WTC11 (cell line): ENCODE data around the gene SAMD1. TPM values are rescaled to one million over a fixed set of nuclear protein-coding genes. Genes with fewer than 3 reads are reported as not detected.

Experiments
- ATAC-seq: fragments of 200-7000 bp; cut with Tn5 transposase; 2 replicates; pipeline ENCODE4 v1.10.0; 2021; ENCODE audit warnings: mild to moderate bottlenecking, moderate library complexity
- CTCF ChIA-PET: fragments of 300-600 bp; sonication (Branson Sonifier 250); formaldehyde crosslinking; loops from one replicate; lab custom pipeline; 2021; ENCODE audit warnings: antibody characterized with exemption; lab: Charles Lee
- POLR2A ChIA-PET: fragments of 350-600 bp; sonication (Branson Sonifier 250); formaldehyde crosslinking; loops from one replicate; lab custom pipeline; 2021; ENCODE audit warnings: antibody characterized with exemption; lab: Charles Lee
- DNase-seq: peaks from one replicate; pipeline ENCODE4 v3.0.0; 2021; ENCODE audit warnings: low spot score
- H3K27ac Mint-ChIP-seq: 2 replicates; pipeline ENCODE4 v1.8.0; 2021; ENCODE audit warnings: mixed read lengths
- H3K27me3 Mint-ChIP-seq: 2 replicates; pipeline ENCODE4 v1.8.0; 2021; ENCODE audit warnings: low read depth, mild to moderate bottlenecking, moderate library complexity, mixed read lengths
- H3K36me3 Mint-ChIP-seq: 2 replicates; pipeline ENCODE4 v1.8.0; 2021; ENCODE audit warnings: mixed read lengths
- H3K4me1 Mint-ChIP-seq: 2 replicates; pipeline ENCODE4 v1.8.0; 2022; ENCODE audit warnings: mixed read lengths
- H3K4me3 Mint-ChIP-seq: 2 replicates; pipeline ENCODE4 v1.8.0; 2021; ENCODE audit warnings: mild to moderate bottlenecking, moderate library complexity, mixed read lengths
- H3K9me3 Mint-ChIP-seq: 2 replicates; pipeline ENCODE4 v1.8.0; 2021; ENCODE audit warnings: mixed read lengths
- AR ChIP-seq: fragments of 250-450 bp; sonication (Bioruptor Pico); IDR thresholded peaks from 2 replicates; pipeline ENCODE4 v1.9.0; 2021; ENCODE audit warnings: mild to moderate bottlenecking
- ESRRA ChIP-seq: sonication (generic); formaldehyde crosslinking; IDR thresholded peaks from 2 replicates; pipeline ENCODE4 v1.8.1; 2022; ENCODE audit warnings: mild to moderate bottlenecking, missing genetic modification reagents, borderline replicate concordance
- FOXJ3 ChIP-seq: sonication (generic); formaldehyde crosslinking; IDR thresholded peaks from 2 replicates; pipeline ENCODE4 v1.9.0; 2021; ENCODE audit warnings: missing genetic modification reagents, mild to moderate bottlenecking, borderline replicate concordance
- HMGXB4 ChIP-seq: sonication (generic); formaldehyde crosslinking; IDR thresholded peaks from 2 replicates; pipeline ENCODE4 v1.8.1; 2023; ENCODE audit warnings: mild to moderate bottlenecking, moderate library complexity, missing genetic modification reagents
- MYBL2 ChIP-seq: sonication (generic); formaldehyde crosslinking; IDR thresholded peaks from 2 replicates; pipeline ENCODE4 v1.8.1; 2023; ENCODE audit warnings: mild to moderate bottlenecking, moderate library complexity, missing genetic modification reagents
- NFATC4 ChIP-seq: fragments of 250-450 bp; sonication (Bioruptor Pico); IDR thresholded peaks from 2 replicates; pipeline ENCODE4 v1.9.0; 2021; ENCODE audit warnings: mild to moderate bottlenecking
- OVOL2 ChIP-seq: fragments of 250-450 bp; sonication (Bioruptor Pico); IDR thresholded peaks from 2 replicates; pipeline ENCODE4 v1.9.0; 2021; ENCODE audit warnings: mild to moderate bottlenecking, borderline replicate concordance
- SMAD4 ChIP-seq: sonication (generic); formaldehyde crosslinking; IDR thresholded peaks from 2 replicates; pipeline ENCODE4 v1.8.0; 2022; ENCODE audit warnings: mild to moderate bottlenecking, missing genetic modification reagents
- SOX15 ChIP-seq: fragments of 250-450 bp; sonication (Bioruptor Pico); IDR thresholded peaks from 2 replicates; pipeline ENCODE4 v1.9.0; 2021; ENCODE audit warnings: mild to moderate bottlenecking
- ZBTB21 ChIP-seq: sonication (generic); formaldehyde crosslinking; IDR thresholded peaks from 2 replicates; pipeline ENCODE4 v1.8.1; 2023; ENCODE audit warnings: mild to moderate bottlenecking, missing genetic modification reagents, borderline replicate concordance
- ZNF219 ChIP-seq: sonication (generic); formaldehyde crosslinking; IDR thresholded peaks from 2 replicates; pipeline ENCODE4 v1.8.0; 2023; ENCODE audit warnings: missing genetic modification reagents, mild to moderate bottlenecking, borderline replicate concordance
- ZNF263 ChIP-seq: sonication (generic); formaldehyde crosslinking; IDR thresholded peaks from 2 replicates; pipeline ENCODE4 v1.8.1; 2022; ENCODE audit warnings: low read depth, mild to moderate bottlenecking, moderate library complexity, missing genetic modification reagents
- ZNF396 ChIP-seq: fragments of 250-450 bp; sonication (Bioruptor Pico); IDR thresholded peaks from 2 replicates; pipeline ENCODE4 v1.8.0; 2021; ENCODE audit warnings: mild to moderate bottlenecking, moderate library complexity, borderline replicate concordance
- ZNF423 ChIP-seq: fragments of 250-450 bp; sonication (Bioruptor Pico); IDR thresholded peaks from 2 replicates; pipeline ENCODE4 v2.1.2; 2022; ENCODE audit warnings: mild to moderate bottlenecking, moderate library complexity
- ZNF425 ChIP-seq: fragments of 250-450 bp; sonication (Bioruptor Pico); conservative IDR thresholded peaks from 2 replicates; pipeline ENCODE4 v1.9.0; 2021; ENCODE audit warnings: mild to moderate bottlenecking
- total RNA-seq: library from RNA; stranded (reverse); gene quantifications from 3 replicates; pipeline ENCODE4 v1.2.3, GENCODE V29; 2021
- TF ChIP-seq, protein P1 (sequence below): sonication (generic); formaldehyde crosslinking; IDR thresholded peaks from 2 replicates; pipeline ENCODE4 v1.8.1; 2022; ENCODE audit warnings: low read depth, mild to moderate bottlenecking, moderate library complexity, missing genetic modification reagents, borderline replicate concordance
- TF ChIP-seq, protein P2 (sequence below): sonication (generic); formaldehyde crosslinking; IDR thresholded peaks from 2 replicates; pipeline ENCODE4 v1.8.0; 2023; ENCODE audit warnings: missing genetic modification reagents, mild to moderate bottlenecking, borderline replicate concordance
- TF ChIP-seq, protein P3 (sequence below): sonication (generic); formaldehyde crosslinking; IDR thresholded peaks from 2 replicates; pipeline ENCODE4 v1.8.0; 2023; ENCODE audit warnings: mild to moderate bottlenecking, missing genetic modification reagents

SAMD1 gene
- total RNA-seq, 1 experiment from 2014 or later, result 116 TPM

DNA sequence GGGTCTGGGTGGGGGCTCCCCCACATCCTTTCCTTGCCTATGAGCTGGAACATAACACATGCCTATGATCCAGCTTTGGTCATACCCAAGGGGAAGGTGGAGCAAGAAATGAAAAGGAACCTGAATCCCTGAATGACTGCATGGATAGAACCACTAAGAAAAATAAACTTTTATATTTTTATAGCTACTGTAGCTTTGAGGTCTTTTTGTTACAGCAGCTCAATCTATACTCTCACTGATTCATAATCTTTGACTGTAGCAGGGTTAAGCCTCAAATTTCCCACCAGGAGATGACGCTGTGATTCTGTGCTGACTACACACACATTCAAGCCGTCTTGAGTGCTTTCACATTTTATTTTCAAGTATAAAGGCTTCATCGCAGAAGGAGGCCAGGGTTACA is 37.5 kb downstream of the SAMD1 start (continued):
- TF ChIP-seq ESRRA (CRISPR knock-in tag) (no peak), SOX15 (CRISPR knock-in tag) (no peak), NFATC4 (CRISPR knock-in tag) (no peak), MYBL2 (no peak), FOXJ3 (no peak), ZNF263 (CRISPR knock-in tag) (no peak), OVOL2 (CRISPR knock-in tag) (no peak)
- TF ChIP-seq, protein P1, sequence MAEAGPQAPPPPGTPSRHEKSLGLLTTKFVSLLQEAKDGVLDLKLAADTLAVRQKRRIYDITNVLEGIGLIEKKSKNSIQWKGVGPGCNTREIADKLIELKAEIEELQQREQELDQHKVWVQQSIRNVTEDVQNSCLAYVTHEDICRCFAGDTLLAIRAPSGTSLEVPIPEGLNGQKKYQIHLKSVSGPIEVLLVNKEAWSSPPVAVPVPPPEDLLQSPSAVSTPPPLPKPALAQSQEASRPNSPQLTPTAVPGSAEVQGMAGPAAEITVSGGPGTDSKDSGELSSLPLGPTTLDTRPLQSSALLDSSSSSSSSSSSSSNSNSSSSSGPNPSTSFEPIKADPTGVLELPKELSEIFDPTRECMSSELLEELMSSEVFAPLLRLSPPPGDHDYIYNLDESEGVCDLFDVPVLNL (CRISPR knock-in tag), result no peak

GRCh38 chr19:14052470-14052869 is 38.1 kb downstream of the SAMD1 start:
- Mint-ChIP-seq H3K4me3 (no peak overlapping the region), H3K27me3 (peaks cover 7% of the 10 kb centered on the region; the same call in 1 of the 2 replicates), H3K4me1 (peaks cover 3% of the 10 kb centered on the region; the same call in 1 of the 2 replicates), H3K27ac (no peak overlapping the region), H3K36me3 (peaks cover 10% of the 10 kb centered on the region), H3K9me3 (no peaks in the 10 kb centered on the region)
- DNase-seq (no peak), ATAC-seq (no peak)
- CTCF ChIA-PET, result interaction anchor here (0.6 to 0.9 kb wide), 2 partner anchors 30 to 67 kb away, joined by 3 to 5 read pairs; no protein-coding TSS in a partner anchor
- POLR2A ChIA-PET, result no interaction called here
- TF ChIP-seq, protein P2, sequence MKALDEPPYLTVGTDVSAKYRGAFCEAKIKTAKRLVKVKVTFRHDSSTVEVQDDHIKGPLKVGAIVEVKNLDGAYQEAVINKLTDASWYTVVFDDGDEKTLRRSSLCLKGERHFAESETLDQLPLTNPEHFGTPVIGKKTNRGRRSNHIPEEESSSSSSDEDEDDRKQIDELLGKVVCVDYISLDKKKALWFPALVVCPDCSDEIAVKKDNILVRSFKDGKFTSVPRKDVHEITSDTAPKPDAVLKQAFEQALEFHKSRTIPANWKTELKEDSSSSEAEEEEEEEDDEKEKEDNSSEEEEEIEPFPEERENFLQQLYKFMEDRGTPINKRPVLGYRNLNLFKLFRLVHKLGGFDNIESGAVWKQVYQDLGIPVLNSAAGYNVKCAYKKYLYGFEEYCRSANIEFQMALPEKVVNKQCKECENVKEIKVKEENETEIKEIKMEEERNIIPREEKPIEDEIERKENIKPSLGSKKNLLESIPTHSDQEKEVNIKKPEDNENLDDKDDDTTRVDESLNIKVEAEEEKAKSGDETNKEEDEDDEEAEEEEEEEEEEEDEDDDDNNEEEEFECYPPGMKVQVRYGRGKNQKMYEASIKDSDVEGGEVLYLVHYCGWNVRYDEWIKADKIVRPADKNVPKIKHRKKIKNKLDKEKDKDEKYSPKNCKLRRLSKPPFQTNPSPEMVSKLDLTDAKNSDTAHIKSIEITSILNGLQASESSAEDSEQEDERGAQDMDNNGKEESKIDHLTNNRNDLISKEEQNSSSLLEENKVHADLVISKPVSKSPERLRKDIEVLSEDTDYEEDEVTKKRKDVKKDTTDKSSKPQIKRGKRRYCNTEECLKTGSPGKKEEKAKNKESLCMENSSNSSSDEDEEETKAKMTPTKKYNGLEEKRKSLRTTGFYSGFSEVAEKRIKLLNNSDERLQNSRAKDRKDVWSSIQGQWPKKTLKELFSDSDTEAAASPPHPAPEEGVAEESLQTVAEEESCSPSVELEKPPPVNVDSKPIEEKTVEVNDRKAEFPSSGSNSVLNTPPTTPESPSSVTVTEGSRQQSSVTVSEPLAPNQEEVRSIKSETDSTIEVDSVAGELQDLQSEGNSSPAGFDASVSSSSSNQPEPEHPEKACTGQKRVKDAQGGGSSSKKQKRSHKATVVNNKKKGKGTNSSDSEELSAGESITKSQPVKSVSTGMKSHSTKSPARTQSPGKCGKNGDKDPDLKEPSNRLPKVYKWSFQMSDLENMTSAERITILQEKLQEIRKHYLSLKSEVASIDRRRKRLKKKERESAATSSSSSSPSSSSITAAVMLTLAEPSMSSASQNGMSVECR (CRISPR knock-in tag), result no peak

DNA sequence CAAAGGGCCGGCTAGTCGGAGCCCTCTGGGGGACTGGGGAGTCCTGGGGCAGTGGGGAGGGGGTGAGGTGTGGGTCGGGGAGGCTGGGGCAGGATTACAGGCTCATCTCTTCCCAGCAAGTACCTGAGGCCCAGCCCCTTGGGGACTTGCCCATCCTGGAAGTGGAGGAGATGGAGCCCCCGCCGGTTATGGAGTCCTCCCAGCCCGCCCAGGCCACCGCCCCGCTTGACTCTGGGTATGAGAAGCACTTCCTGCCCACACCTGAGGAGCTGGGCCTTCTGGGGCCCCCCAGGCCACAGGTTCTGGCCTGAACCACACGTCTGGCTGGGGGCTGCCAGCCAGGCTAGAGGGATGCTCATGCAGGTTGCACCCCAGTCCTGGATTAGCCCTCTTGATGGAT is 38.6 kb downstream of the SAMD1 start:
- no peaks in the 10 kb centered on the region for H3K9me3 Mint-ChIP-seq
- no peak overlapping the region for H3K4me3 Mint-ChIP-seq
- POLR2A ChIA-PET, result no interaction called here
- DNase-seq, result no peak
- H3K36me3 Mint-ChIP-seq, result peaks cover 10% of the 10 kb centered on the region
- H3K4me1 Mint-ChIP-seq, result peaks cover 3% of the 10 kb centered on the region; the same call in 1 of the 2 replicates
- H3K27me3 Mint-ChIP-seq, result peaks cover 6% of the 10 kb centered on the region; the same call in 1 of the 2 replicates
- ATAC-seq, result no peak
- CTCF ChIA-PET, result interaction anchor here (1.0 kb wide), 1 partner anchor 9 kb away, joined by 3 read pairs; no protein-coding TSS in a partner anchor
- no peak overlapping the region for H3K27ac Mint-ChIP-seq
- TF ChIP-seq ZNF396 (CRISPR knock-in tag), result no peak
- no peak for TF ChIP-seq ZNF219
- TF ChIP-seq ZNF425 (CRISPR knock-in tag), result no peak
- no peak for TF ChIP-seq AR (CRISPR knock-in tag)
- TF ChIP-seq SMAD4, result no peak
- no peak for TF ChIP-seq HMGXB4 (CRISPR knock-in tag)
- no peak for TF ChIP-seq ZNF423 (CRISPR knock-in tag)
- TF ChIP-seq, protein P3, sequence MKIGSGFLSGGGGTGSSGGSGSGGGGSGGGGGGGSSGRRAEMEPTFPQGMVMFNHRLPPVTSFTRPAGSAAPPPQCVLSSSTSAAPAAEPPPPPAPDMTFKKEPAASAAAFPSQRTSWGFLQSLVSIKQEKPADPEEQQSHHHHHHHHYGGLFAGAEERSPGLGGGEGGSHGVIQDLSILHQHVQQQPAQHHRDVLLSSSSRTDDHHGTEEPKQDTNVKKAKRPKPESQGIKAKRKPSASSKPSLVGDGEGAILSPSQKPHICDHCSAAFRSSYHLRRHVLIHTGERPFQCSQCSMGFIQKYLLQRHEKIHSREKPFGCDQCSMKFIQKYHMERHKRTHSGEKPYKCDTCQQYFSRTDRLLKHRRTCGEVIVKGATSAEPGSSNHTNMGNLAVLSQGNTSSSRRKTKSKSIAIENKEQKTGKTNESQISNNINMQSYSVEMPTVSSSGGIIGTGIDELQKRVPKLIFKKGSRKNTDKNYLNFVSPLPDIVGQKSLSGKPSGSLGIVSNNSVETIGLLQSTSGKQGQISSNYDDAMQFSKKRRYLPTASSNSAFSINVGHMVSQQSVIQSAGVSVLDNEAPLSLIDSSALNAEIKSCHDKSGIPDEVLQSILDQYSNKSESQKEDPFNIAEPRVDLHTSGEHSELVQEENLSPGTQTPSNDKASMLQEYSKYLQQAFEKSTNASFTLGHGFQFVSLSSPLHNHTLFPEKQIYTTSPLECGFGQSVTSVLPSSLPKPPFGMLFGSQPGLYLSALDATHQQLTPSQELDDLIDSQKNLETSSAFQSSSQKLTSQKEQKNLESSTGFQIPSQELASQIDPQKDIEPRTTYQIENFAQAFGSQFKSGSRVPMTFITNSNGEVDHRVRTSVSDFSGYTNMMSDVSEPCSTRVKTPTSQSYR (CRISPR knock-in tag), result no peak
- TF ChIP-seq ZBTB21 (CRISPR knock-in tag), result no peak
